Aorta (tissue), 5 donors: ENCODE data around the gene CNTNAP4. TPM values are rescaled to one million over a fixed set of nuclear protein-coding genes. Genes with fewer than 3 reads are reported as not detected.

Source experiments
- ATAC-seq: fragments of 200-7000 bp; cut with Tn5 transposase; one replicate; pipeline ENCODE4 v1.9.1; 2022; ENCODE audit warnings: moderate library complexity; ENCODE audit not compliant: low FRiP score
- DNase-seq, 2 donors: peaks; one replicate each; pipeline ENCODE4 v3.0.0-alpha.2; 2020
- H3K27ac ChIP-seq, 2 donors: one replicate each; pipeline ENCODE4 v1.5.1; 2013; ENCODE audit warnings: low read length in 2 of 2, mild to moderate bottlenecking in 2 of 2, moderate library complexity in 2 of 2, control low read depth in 1 of 2, inconsistent platforms in 1 of 2, low read depth in 1 of 2
- H3K27me3 ChIP-seq, 2 donors: one replicate each; pipeline ENCODE4 v1.6.1; 2013; ENCODE audit warnings: control low read depth in 1 of 2, low read length in 1 of 2, mild to moderate bottlenecking in 1 of 2, moderate library complexity in 1 of 2; ENCODE audit not compliant: insufficient read depth in 2 of 2, control insufficient read depth in 1 of 2
- H3K36me3 ChIP-seq, 2 donors: one replicate each; pipeline ENCODE4 v1.6.1; 2013; ENCODE audit warnings: control low read depth in 1 of 2, low read length in 1 of 2, mild to moderate bottlenecking in 1 of 2; ENCODE audit not compliant: insufficient read depth in 2 of 2, control insufficient read depth in 1 of 2
- H3K4me1 ChIP-seq, 2 donors: one replicate each; pipeline ENCODE4 v1.6.1; 2013; ENCODE audit warnings: low read length in 2 of 2, control low read depth in 1 of 2, mild to moderate bottlenecking in 1 of 2, moderate library complexity in 1 of 2; ENCODE audit not compliant: insufficient read depth in 2 of 2, control insufficient read depth in 1 of 2
- H3K4me3 ChIP-seq, 2 donors: one replicate each; pipeline ENCODE4 v1.5.1; 2013; ENCODE audit warnings: low read length in 2 of 2, control low read depth in 1 of 2, mild to moderate bottlenecking in 1 of 2
- H3K9me3 ChIP-seq: one replicate; pipeline ENCODE4 v1.6.1; 2013; ENCODE audit warnings: mild to moderate bottlenecking, low read length; ENCODE audit not compliant: control insufficient read depth
- WGBS, 2 donors: extraction: QIAGEN DNeasy Blood & Tissue Kit; methylation state at CpG; one replicate each; pipeline ENCODE4 v1.1.7; 2013; 5-methylcytosine and 5-hydroxymethylcytosine counted together
- intact Hi-C, 2 donors: fragments of 100-400 bp; cut with DNase I; formaldehyde crosslinking; loops; one replicate each; pipeline versions ENCODE4 v1.14.2 to v1.15.0; 2022
- polyA plus RNA-seq, 2 donors: library from polyadenylated mRNA; stranded (reverse); fragments of 200-250 nt; gene quantifications; one replicate each; pipeline ENCODE4 v1.2.3, GENCODE V29; 2013
- total RNA-seq, 2 donors: library from RNA; stranded (reverse); fragmentation: NEBNext Ultra II Directional; extraction: Animal tissue kit (Norgen Biotek cat#: 25700); gene quantifications; one replicate each; pipeline ENCODE4 v1.2.1, GENCODE V29; 2021
- donor health status: healthy with polysubstance abuse.
- donor health status: Bipolar disorder and iron deficiency.
- donor health status: DM: no; HTN: no; CAD: no.
- donor health status: DM: no; HTN: no; CAD: no.
- donor health status: DM: yes; HTN: yes; CAD: no.

Gene CNTNAP4
- total and polyA plus RNA-seq, 4 donors, result not detected

DNA sequence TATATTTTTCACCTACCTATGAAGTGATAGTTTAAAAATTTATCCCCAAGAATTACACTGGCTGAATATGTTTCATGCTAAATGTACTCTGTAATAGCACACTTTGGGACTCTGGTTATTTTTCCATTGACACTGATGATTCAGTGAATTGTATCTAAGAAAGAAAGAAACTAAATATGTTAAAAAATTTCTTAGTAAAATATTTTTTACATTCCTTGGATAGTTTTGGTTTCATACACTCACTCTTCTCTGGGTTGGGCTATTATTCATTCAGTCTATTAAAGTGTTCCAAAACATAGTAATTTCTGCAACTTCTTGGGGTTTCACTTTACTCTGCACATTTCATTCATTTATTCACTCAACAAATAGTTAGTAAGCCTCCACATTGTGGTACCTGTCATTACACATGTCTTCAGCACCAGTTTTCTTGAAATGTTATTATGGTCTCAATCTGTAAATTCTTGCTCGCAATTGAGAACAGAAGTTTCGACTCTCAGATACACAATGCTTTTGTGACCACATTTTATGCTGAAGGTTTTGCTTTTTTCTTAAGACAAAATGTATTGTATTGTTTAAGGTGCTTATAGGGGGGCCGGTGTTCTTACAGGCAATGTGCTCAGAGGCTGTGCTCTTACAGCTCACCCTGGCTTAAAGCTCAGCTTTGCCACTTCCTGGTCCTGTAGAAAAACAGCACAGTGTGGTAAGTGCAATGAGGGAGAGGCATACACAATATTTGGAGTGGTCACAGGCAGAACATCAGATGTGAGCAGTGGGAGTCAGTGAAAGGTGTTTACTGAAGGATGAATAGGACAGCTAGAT is 17.4 kb downstream of the CNTNAP4 start:
- Histone ChIP-seq H3K9me3 (no peaks in the 10 kb centered on the region), H3K27me3 (no peaks in the 10 kb centered on the region), H3K36me3 (no peaks in the 10 kb centered on the region), H3K27ac (no peak overlapping the region), H3K4me3 (no peak overlapping the region), H3K4me1 (no peaks in the 10 kb centered on the region)
- no peak for DNase-seq
- intact Hi-C loops, result no loop called here
- no peak for ATAC-seq
- 69 to 82% methylated on average over 3 of the region's 3 CpGs for WGBS, 2 donors

DNA sequence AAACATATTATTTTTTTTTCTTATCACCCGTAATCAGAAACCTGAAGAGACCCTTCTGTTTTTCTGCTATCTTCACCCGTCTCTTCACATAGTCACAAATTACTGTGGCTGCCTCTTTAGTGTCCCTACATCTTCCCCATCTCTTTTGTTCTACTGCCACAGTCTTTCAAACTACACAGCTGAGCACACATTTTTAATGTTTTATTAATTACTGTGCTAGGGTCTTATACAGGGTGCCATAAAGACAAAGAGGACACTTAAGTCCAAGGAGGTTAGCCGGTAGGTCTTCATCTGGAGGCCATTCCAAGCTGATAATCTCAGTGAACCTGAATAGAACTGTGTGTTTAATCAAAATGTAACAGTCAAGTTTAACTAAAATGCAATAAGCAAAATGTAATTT is 20.7 kb downstream of the CNTNAP4 start:
- ATAC-seq (no peak), DNase-seq (no peak)
- Histone ChIP-seq H3K27me3 (no peaks in the 10 kb centered on the region), H3K4me1 (no peaks in the 10 kb centered on the region), H3K36me3 (no peaks in the 10 kb centered on the region), H3K4me3 (no peak overlapping the region), H3K27ac (no peak overlapping the region), H3K9me3 (no peaks in the 10 kb centered on the region)
- WGBS, 2 donors, result 68 to 71% methylated on average over 3 of the region's 3 CpGs
- intact Hi-C loops, result no loop called here

DNA sequence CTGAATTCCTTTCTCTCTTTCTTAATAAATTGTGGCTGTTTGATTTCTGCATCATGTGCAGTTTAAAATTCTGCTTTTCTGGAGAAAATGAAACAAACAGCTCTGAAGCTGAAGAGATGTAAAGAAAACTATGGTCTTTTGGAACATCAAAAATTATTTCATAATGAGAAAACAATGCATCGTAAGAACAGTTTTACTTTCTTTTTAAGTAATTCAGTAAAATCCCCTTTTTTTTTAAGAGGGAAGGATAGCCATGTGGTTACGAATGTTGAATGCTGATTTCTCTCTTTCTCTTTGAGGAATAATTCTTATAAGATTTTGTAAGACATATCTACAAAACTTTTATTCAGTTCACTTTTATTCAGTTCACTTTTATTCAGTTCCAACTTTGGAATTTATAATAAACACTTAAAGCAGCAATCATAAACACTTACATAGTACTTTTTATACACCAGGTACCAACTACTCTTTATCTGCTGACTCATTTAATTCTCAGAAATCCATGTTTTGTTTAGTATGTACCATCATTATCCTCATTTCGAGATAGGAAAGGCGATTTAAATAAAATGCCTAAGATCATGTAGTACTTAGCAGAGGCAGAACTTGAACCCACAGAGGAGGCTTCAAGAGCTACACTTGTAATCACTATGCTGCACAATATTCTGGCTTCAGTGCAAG is 26.6 kb downstream of the CNTNAP4 start:
- H3K4me1 ChIP-seq, result no peaks in the 10 kb centered on the region
- H3K4me3 ChIP-seq, result no peak overlapping the region
- no peaks in the 10 kb centered on the region for H3K27me3 ChIP-seq
- WGBS, 2 donors, result 77 to 78% methylated on average over 4 of the region's 4 CpGs
- no peak for ATAC-seq
- intact Hi-C loops, result no loop called here
- no peaks in the 10 kb centered on the region for H3K36me3 ChIP-seq
- H3K27ac ChIP-seq, result no peak overlapping the region
- H3K9me3 ChIP-seq, result no peaks in the 10 kb centered on the region
- DNase-seq, result no peak

DNA sequence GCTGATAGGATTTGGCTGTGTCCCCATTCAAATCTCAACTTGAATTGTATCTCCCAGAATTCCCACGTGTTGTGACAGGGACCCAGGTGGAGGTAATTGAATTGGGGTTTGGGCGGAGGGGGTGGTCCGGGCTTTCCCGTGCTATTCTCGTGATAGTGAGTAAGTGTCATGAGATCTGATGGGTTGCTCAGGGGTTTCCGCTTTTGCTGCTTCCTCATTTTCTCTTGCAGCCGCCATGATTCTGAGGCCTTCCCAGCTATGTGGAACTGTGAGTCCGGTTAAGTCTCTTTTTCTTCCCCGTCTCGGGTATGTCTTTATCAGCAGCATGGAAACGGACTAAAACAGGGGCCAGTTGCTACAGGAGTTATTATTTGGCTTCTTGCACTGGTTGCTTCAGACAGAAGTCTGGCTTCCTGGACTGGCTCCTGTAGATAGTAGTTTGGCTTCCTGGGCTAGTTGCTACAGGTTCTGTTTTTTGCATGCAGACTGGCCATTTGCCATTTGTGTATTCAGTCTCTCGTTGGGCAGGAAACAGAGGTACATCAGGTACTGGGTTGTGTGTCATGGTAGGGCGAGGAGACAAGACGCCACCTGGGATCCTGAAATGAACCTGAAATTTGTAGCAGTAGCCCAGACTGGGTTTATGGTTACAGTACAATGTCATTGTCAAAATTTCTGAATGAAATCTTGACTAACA is 32.6 kb downstream of the CNTNAP4 start:
- Histone ChIP-seq H3K9me3 (no peaks in the 10 kb centered on the region), H3K36me3 (no peaks in the 10 kb centered on the region), H3K4me3 (no peak overlapping the region), H3K27ac (no peak overlapping the region), H3K27me3 (no peaks in the 10 kb centered on the region), H3K4me1 (no peaks in the 10 kb centered on the region)
- no peak for ATAC-seq
- DNase-seq, result no peak
- 87 to 88% methylated on average over 14 of the region's 14 CpGs for WGBS, 2 donors
- intact Hi-C loops, result no loop called here

DNA sequence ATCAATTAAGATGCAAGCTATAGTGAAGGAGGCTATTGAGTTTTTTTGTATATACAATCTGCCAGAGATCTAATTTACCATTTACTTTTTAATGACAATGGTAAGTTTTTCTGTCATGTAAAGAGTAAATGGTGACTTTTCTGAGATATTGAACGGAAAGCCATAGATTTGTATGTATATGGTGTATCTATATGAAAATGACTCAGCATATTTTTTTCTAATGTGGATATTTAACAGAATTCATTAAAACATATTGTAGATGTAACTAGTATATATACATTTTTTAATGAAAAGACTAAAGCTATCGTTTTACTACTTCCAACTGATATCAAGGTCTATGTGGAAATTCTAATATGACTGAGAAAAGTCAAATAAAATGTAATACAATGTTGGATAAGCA is 34.1 kb downstream of the CNTNAP4 start:
- no peaks in the 10 kb centered on the region for H3K36me3 ChIP-seq
- DNase-seq (no peak), ATAC-seq (no peak)
- H3K27ac ChIP-seq, result no peak overlapping the region
- intact Hi-C loops, result no loop called here
- no peaks in the 10 kb centered on the region for H3K27me3 ChIP-seq
- no peak overlapping the region for H3K4me3 ChIP-seq
- 68% methylated on average over 2 of the region's 2 CpGs for WGBS, 2 donors
- H3K4me1 ChIP-seq, result no peaks in the 10 kb centered on the region
- H3K9me3 ChIP-seq, result peaks cover 1% of the 10 kb centered on the region

- no peak for DNase-seq
- Histone ChIP-seq H3K36me3 (no peaks in the 10 kb centered on the region), H3K27ac (no peak overlapping the region), H3K27me3 (no peaks in the 10 kb centered on the region), H3K4me1 (no peaks in the 10 kb centered on the region), H3K9me3 (peaks cover 1% of the 10 kb centered on the region), H3K4me3 (no peak overlapping the region)
- intact Hi-C loops, result no loop called here
- ATAC-seq, result no peak
Measured at GRCh38 chr16:76318565-76318964, 41.4 kb downstream of the CNTNAP4 start.

GRCh38 chr16:76329106-76329505 is 51.9 kb downstream of the CNTNAP4 start:
- no peak overlapping the region for H3K27ac ChIP-seq
- H3K9me3 ChIP-seq, result peaks cover 2% of the 10 kb centered on the region
- H3K36me3 ChIP-seq, result no peaks in the 10 kb centered on the region
- DNase-seq (no peak), ATAC-seq (no peak)
- no peak overlapping the region for H3K4me3 ChIP-seq
- intact Hi-C loops, result no loop called here
- H3K27me3 ChIP-seq, result no peaks in the 10 kb centered on the region
- no peaks in the 10 kb centered on the region for H3K4me1 ChIP-seq
- WGBS, 2 donors, result 7 to 14% methylated on average over 1 of the region's 1 CpG

DNA sequence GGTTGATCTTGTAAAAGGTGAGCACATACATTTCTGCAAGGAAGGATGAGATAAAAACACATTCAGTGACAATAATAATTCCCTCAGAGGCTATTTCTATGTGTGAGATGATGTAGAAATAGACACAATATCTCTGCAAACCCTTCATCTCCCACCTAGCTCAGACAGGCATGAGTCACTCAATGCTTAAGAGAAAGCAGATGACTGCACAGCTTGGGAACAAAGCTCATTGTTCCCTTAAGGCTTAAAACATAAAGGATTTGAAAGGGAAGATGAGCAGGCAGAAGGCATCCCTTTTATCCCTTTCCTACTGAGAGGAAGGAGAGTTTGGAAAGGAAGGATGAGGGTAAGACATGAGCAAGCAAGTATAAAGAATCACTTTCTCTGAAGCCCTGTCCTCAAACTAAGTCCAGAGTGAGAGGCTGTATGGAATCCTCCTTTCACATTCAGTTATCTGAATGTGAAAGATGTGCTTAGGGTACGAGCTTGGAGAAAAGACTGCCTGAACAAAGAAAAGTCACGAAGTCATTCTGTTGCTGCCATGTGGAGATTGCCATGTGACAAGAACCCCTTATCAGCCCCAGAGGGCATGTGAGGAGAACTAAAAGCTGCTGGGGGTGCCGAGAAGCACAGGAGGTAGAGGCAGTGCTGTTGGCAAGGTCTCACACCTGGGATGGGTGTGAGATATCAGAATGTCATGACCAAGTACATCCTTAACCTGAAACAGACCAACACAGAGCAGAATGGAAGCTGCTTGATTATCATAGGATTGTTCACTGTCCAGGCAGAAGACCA is 58.2 kb downstream of the CNTNAP4 start:
- DNase-seq, result no peak
- 71 to 80% methylated on average over 3 of the region's 3 CpGs for WGBS, 2 donors
- H3K4me1 ChIP-seq, result no peaks in the 10 kb centered on the region
- H3K9me3 ChIP-seq, result no peaks in the 10 kb centered on the region
- no peak overlapping the region for H3K27ac ChIP-seq
- no peaks in the 10 kb centered on the region for H3K27me3 ChIP-seq
- intact Hi-C loops, result no loop called here
- no peak for ATAC-seq
- H3K36me3 ChIP-seq, result no peaks in the 10 kb centered on the region
- no peak overlapping the region for H3K4me3 ChIP-seq
